ENCODE measurements around the gene VIM.

- TF ChIP-seq CTCF (conservative IDR thresholded peaks at IDR 0.05; ENCODE audit: low read depth in 2 of 2) (peak; percentile 36 to 60), POLR2AphosphoS5 (IDR thresholded peaks at IDR 0.05; ENCODE audit: low read depth) (no peak), EZH2 (IDR thresholded peaks at IDR 0.05; ENCODE audit: low read depth, unreplicated experiment) (no peak)
Measured at GRCh38 chr10:17235136-17235535, 7.1 kb downstream of the VIM start.
